K562 (cell line): Measurements from ENCODE around the gene HSBP1L1. TPM values are rescaled to one million over a fixed set of nuclear protein-coding genes. Genes with fewer than 3 reads are reported as not detected.
A peak's percentile ranks its signal among the peaks of the same experiment; 100 is the strongest.

Source experiments
- BCLAF1 ChIP-seq, 2 experiments: fragments of 450-650 bp in 1 of 2; IDR thresholded peaks; 2 replicates each; pipeline ENCODE4 v1.6.1; 2011 to 2017; ENCODE audit warnings: low read depth in 2 of 2, antibody characterized with exemption in 1 of 2, borderline replicate concordance in 1 of 2, low read length in 1 of 2, mild to moderate bottlenecking in 1 of 2, mixed read lengths in 1 of 2; ENCODE audit not compliant: control insufficient read depth in 1 of 2
- CEBPB ChIP-seq: fragments of 450-650 bp; IDR thresholded peaks from 2 replicates; pipeline ENCODE4 v1.6.1; 2016; ENCODE audit warnings: missing genetic modification characterization, missing compliant biosample characterization
- CXXC5 ChIP-seq: fragments of 250-450 bp; sonication (Bioruptor Pico); IDR thresholded peaks from 2 replicates; pipeline ENCODE4 v1.8.0; 2022; ENCODE audit warnings: inconsistent platforms, mild to moderate bottlenecking, moderate library complexity
- EGR1 ChIP-seq: fragments of 450-650 bp; conservative IDR thresholded peaks from 2 replicates; pipeline ENCODE4 v1.6.1; 2017; ENCODE audit warnings: mild to moderate bottlenecking
- ETS2 ChIP-seq: IDR thresholded peaks from 2 replicates; pipeline ENCODE4 v1.6.1; 2016; ENCODE audit warnings: borderline replicate concordance, missing genetic modification characterization, mild to moderate bottlenecking, moderate library complexity, missing compliant biosample characterization; ENCODE audit not compliant: poor library complexity, severe bottlenecking
- HMGN3 ChIP-seq: IDR thresholded peaks from 2 replicates; pipeline ENCODE4 v1.6.1; 2011; ENCODE audit warnings: borderline replicate concordance, low read depth, mild to moderate bottlenecking, mixed read lengths, low read length; ENCODE audit not compliant: insufficient read length; ENCODE audit errors: extremely low read depth
- KDM4B ChIP-seq, 2 experiments: fragments of 450-650 bp in 1 of 2; sonication (generic) in 1 of 2; IDR thresholded peaks; 2 replicates each; pipeline ENCODE4 v1.6.1; 2016 to 2017; ENCODE audit warnings: borderline replicate concordance in 2 of 2, antibody characterized with exemption in 1 of 2, low read depth in 1 of 2, mild to moderate bottlenecking in 1 of 2
- KHSRP ChIP-seq: fragments of 450-650 bp; IDR thresholded peaks from 2 replicates; pipeline ENCODE4 v1.6.1; 2017
- MEIS2 ChIP-seq: fragments of 450-650 bp; IDR thresholded peaks from 2 replicates; pipeline ENCODE4 v1.6.1; 2014; ENCODE audit warnings: mild to moderate bottlenecking; ENCODE audit not compliant: partially characterized antibody
- RBM22 ChIP-seq: fragments of 200-400 bp; formaldehyde crosslinking; IDR thresholded peaks from 2 replicates; pipeline ENCODE4 v1.6.1; 2018; ENCODE audit warnings: low read length, low read depth; ENCODE audit not compliant: poor library complexity, severe bottlenecking
- SMARCA5 ChIP-seq: fragments of 450-650 bp; IDR thresholded peaks from 2 replicates; pipeline ENCODE4 v1.6.1; 2016
- SNRNP70 ChIP-seq: fragments of 200-400 bp; formaldehyde crosslinking; optimal IDR thresholded peaks from 2 replicates; pipeline ENCODE3; 2017; ENCODE audit warnings: low read depth, low read length
- TCFL5 ChIP-seq: fragments of 250-450 bp; sonication (Bioruptor Pico); conservative IDR thresholded peaks from 2 replicates; pipeline ENCODE4 v1.6.1; 2021; ENCODE audit warnings: mild to moderate bottlenecking, moderate library complexity, matching md5 sums
- U2AF1 ChIP-seq: fragments of 200-400 bp; formaldehyde crosslinking; optimal IDR thresholded peaks from 2 replicates; pipeline ENCODE3; 2017; ENCODE audit warnings: mild to moderate bottlenecking, low read depth, low read length, moderate library complexity
- ZFP91 ChIP-seq: sonication (generic); formaldehyde crosslinking; IDR thresholded peaks from 2 replicates; pipeline ENCODE4 v1.8.0; 2022; ENCODE audit warnings: mild to moderate bottlenecking, missing genetic modification reagents
- ZFPM2 ChIP-seq: fragments of 250-450 bp; sonication (Bioruptor Pico); IDR thresholded peaks from 2 replicates; pipeline ENCODE4 v1.5.1; 2022; ENCODE audit warnings: mild to moderate bottlenecking
- ZNF311 ChIP-seq: fragments of 250-450 bp; sonication (Bioruptor Pico); IDR thresholded peaks from 2 replicates; pipeline ENCODE4 v1.4.0; 2020; ENCODE audit warnings: mild to moderate bottlenecking, moderate library complexity
- ZNF644 ChIP-seq: fragments of 200-800 bp; sonication (Bioruptor generic); IDR thresholded peaks from 2 replicates; pipeline ENCODE4 v1.6.1; 2016; ENCODE audit warnings: low read depth, missing genetic modification characterization, missing compliant biosample characterization
- polyA plus RNA-seq, 8 experiments: library from polyadenylated mRNA; depleted of rRNA in 4 of 8; stranded (reverse) in 5 of 8; unstranded in 3 of 8; fragments of >200 nt; fragmentation: Nextera tagmentation in 2 of 8; fragmentation: Illumina TruSeq in 1 of 8; extraction: Ambion mirVana in 2 of 8; extraction: Trizol in 1 of 8; gene quantifications; 2 replicates each; pipeline versions ENCODE4 v1.2.1 to v1.2.3, GENCODE V29; 2011 to 2014; ENCODE audit warnings: inconsistent platforms in 1 of 8, missing spikeins in 1 of 8
- total RNA-seq, 7 experiments: library from RNA; depleted of rRNA in 6 of 7; stranded (reverse); fragments of >200 nt in 6 of 7; fragmentation: Illumina TruSeq in 2 of 7; extraction: Trizol in 2 of 7; gene quantifications; 2 replicates each; pipeline versions ENCODE4 v1.2.1 to v1.2.3, GENCODE V29; 2011 to 2021; ENCODE audit warnings: low replicate concordance in 1 of 7

The HSBP1L1 gene
- total and polyA plus RNA-seq, 9 of the 15 experiments (the other 6 are each of a cell fraction or from before 2014, with no cell fraction given), result 0.24 to 0.36 TPM; not detected in 7

GRCh38 chr18:80009661-80010550, 45.5 kb downstream of the HSBP1L1 start (continued):
- TF ChIP-seq ETS2 (tag), result no peak
- TF ChIP-seq ZNF311, result no peak
- TF ChIP-seq KDM4B (IDR thresholded peaks at IDR 0.05; ENCODE audit: borderline replicate concordance in 2 of 2, low read depth in 1 of 2), result no peak
- TF ChIP-seq KHSRP, result no peak
- no peak for TF ChIP-seq ZFPM2 (CRISPR knock-in tag)
- TF ChIP-seq EGR1, result no peak
- no peak for TF ChIP-seq TCFL5 (CRISPR knock-in tag)
- no peak for TF ChIP-seq MEIS2
- TF ChIP-seq RBM22, result no peak
- no peak for TF ChIP-seq ZFP91 (CRISPR knock-in tag)
- no peak for TF ChIP-seq BCLAF1 (IDR thresholded peaks at IDR 0.05; ENCODE audit: borderline replicate concordance in 1 of 2, control insufficient read depth in 1 of 2, low read depth in 2 of 2, low read length in 1 of 2)
- no peak for TF ChIP-seq ZNF644 (tag)
- TF ChIP-seq CEBPB (tag), result peak; percentile 98
- no peak for TF ChIP-seq SMARCA5
- TF ChIP-seq U2AF1, result no peak
- TF ChIP-seq CXXC5 (CRISPR knock-in tag), result no peak
- no peak for TF ChIP-seq SNRNP70
- TF ChIP-seq HMGN3, result no peak
